HG02852 (cell line): ENCODE data around the gene GIMAP6.
"Not testable (repeated sequence)": the region's sequence is repeated elsewhere in the genome, so short reads cannot be mapped to it uniquely, and the experiment has no call there.

Source experiments
- ATAC-seq: cut with Tn5 transposase; IDR thresholded peaks from one replicate; pipeline ENCODE4 v1.9.1; 2021; ENCODE audit warnings: mild to moderate bottlenecking, moderate library complexity; ENCODE audit not compliant: unreplicated experiment

GIMAP6 gene

GRCh38 chr7:150631866-150632864 lies at the start of gene GIMAP6:
TSS of gene GIMAP6 (minus strand) at chr7:150632385. CDS start at chr7:150630142, 2,243 bp downstream.
- peak; percentile 90 for ATAC-seq

DNA sequence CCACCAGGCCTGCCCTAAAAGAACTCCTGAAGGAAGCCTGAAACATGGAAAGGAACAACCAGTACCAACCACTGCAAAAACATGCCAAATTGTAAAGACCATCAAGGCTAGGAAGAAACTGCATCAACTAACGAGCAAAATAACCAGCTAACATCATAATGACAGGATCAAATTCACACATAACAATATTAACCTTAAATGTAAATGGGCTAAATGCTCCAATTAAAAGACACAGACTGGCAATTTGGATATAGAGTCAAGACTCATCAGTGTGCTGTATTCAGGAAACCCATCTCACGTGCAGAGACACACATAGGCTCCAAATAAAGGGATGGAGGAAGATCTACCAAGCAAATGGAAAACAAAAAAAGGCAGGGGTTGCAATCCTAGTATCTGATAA lies 48.2 kb upstream of the GIMAP6 start:
- ATAC-seq, result not testable (repeated sequence)

GRCh38 chr7:150678601-150679000 lies 46.4 kb upstream of the GIMAP6 start:
- ATAC-seq, result not testable (repeated sequence)

- not testable (repeated sequence) for ATAC-seq
These were observed 44.7 kb upstream of the GIMAP6 start for GRCh38 chr7:150676854-150677253.

DNA sequence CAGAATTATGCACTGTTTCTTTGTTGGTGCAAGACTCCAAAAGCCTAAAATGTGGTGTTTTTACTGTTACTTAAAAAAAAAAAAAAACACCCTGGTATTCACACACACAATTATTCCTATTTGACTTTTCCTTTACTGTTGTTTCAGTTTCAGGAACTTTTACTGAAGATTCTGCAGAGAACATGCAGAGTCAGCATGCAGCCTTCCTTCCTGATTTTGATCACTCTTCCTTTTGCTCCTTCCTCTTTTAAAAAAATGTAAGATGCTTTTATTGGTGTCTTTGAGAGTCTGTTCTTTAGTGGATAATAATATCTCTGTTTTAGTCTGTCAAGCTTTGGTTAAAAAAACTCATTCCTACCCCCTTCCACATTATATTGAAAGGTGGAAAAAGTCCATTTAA lies 44.1 kb upstream of the GIMAP6 start:
- ATAC-seq, result not testable (repeated sequence)

DNA sequence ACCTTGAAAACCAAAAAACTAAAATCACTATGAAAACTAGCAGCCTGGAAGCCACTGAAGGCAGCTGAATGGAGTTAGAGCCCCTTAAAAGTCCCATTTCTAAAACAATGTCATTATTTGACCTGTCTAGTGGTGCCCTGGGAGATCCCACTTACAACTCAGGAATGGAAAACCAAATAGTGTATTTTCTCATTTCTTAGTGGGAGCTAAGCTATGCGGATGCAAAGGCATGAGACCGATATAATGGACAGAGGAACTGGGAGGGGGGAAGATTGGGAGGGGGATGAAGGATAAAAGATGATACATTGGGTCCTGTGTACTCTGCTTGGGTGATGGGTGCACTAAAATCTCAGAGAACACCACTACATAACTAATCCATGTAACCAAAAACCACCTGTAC lies 43.5 kb upstream of the GIMAP6 start:
- ATAC-seq, result no peak

GRCh38 chr7:150671798-150672585 lies 39.8 kb upstream of the GIMAP6 start:
- not testable (repeated sequence) for ATAC-seq

DNA sequence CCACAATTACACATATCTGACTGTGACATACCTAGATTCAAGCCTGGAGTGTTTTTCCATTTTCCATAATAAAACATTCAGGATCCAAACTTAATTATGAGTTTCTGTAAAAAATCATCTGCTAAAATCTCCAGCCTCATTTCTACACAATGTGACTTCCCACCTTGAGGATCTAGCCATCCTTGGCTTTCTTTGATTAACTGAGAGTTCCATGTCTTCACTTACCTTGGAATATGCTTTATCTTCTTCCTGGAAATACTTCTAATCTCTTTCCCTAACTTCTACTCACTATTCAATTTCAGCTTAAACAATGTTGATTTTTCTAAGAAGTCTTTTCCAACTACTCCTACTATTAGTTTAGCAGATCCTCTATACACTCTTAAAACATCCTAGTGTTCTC lies 36.8 kb upstream of the GIMAP6 start:
- ATAC-seq, result no peak

DNA sequence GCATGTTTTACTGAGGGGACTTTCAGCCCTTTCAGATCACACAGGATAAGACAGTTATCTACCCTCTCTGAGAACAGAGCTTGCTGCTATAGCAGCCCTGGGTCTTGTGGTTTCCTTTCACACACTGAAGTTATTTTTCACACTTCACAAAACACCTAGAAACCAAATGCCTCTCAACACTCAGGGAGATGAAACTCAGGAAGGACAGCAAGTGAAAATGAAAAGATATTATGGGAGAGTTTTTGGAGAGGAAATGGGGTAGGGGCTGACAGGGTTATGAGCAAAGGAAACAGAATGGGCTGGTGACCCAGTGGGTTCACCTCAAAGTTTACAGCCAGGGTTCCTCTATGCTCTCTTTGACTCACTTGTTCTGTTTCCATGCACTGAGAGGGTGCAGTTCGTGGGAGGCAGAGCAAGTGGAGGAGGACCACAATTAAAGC lies 36.3 kb upstream of the GIMAP6 start:
- peak; percentile 87 for ATAC-seq

GRCh38 chr7:150666412-150666811 lies 34.2 kb upstream of the GIMAP6 start:
- ATAC-seq, result no peak

- no peak for ATAC-seq
These were observed 33.7 kb upstream of the GIMAP6 start for GRCh38 chr7:150665896-150666295.

GRCh38 chr7:150665089-150665748 lies 33.0 kb upstream of the GIMAP6 start:
- ATAC-seq, result no peak

GRCh38 chr7:150663802-150664494 lies 31.8 kb upstream of the GIMAP6 start:
- no peak for ATAC-seq

- ATAC-seq, result not testable (repeated sequence)
These were observed 30.6 kb upstream of the GIMAP6 start for GRCh38 chr7:150662821-150663220.

GRCh38 chr7:150660939-150661613 lies 28.9 kb upstream of the GIMAP6 start:
- ATAC-seq, result no peak

DNA sequence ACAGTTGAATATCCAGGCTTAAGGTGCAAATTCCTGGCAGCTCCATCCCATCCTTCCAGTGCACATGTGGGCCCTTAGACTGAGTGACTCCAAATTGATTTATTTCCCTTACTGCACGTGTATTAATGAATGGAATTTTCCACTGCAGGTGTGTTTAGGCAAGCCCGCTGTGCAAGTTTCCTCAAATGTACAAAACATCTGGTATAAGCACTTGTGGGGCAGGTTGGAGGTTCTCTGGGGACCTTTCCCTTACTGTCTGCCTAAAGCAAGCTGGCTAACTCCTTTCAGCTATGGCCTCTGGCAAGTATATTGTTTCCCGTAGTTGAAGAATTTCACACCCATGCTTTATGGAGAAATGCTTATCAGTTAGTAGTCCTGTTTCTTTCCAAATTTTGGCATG lies 25.3 kb upstream of the GIMAP6 start:
- no peak for ATAC-seq

DNA sequence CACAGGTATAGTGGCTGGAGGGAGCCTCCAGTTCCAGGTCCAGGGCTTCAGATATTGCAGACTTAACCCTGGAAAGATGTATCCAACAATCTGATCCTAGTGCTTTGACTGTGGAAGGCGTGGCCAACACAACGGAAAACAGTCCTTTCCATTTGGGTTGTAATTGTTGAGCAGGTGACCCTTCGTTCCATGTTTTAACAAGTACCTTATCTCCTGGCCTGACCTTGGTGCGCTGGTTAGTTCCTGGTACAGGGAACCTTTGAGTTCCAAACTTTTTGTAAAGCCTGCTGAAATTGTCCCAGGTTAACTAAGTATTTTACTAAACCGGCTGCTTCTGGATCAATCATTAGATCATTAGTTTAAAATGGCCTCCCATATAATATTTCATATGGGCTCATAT lies 23.9 kb upstream of the GIMAP6 start:
- no peak for ATAC-seq

- no peak for ATAC-seq
These were observed 22.5 kb upstream of the GIMAP6 start for GRCh38 chr7:150654692-150655091.

- no peak for ATAC-seq
These were observed 16.8 kb upstream of the GIMAP6 start for GRCh38 chr7:150649080-150649385.
